NCI-H2171 (cell line): ENCODE measurements around the gene SLC26A2.
"Not testable (repeated sequence)": the region's sequence is repeated elsewhere in the genome, so short reads cannot be mapped to it uniquely, and the experiment has no call there.

ENCODE experiments used
- DNase-seq: peaks from one replicate; lab custom pipeline; 2025; lab: John Stamatoyannopoulos, UW

The SLC26A2 gene

DNA sequence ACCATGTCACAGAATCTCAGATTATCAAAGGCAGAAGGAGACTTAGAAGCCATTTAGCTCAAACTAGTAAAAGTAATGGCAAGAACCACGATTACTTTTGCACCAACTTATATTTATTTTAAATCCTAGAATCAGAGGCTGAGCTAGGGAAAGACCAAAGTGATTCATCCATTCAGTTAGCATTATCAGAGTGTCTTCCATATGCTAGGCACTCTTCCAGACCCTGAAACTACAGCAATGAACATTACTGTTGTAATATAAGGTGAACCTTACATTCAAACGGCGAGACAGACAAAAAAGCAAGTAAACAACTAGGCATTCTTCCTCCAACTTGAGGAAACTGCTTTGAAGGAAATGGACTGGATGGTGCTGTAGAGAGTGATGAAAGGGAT lies 23.9 kb upstream of the SLC26A2 start:
- no peak for DNase-seq

DNA sequence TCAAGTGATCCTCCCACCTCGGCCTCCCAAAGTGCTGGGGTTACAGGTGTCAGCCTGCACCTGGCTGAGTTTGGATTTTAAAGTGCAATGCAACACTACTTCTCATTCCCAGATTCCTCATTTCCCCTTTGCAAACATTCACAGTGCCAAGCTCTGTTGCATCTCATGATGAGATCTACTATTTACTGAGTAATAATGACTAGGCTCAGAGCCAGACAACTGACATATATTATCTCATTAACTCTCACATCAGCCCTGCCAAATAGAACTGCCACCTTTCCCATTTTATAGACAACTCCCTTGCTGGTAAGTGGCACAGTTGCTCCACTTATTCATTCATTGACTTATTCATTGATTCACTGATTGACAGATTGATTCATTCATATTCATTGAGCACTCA lies 22.9 kb upstream of the SLC26A2 start:
- DNase-seq = no peak

DNA sequence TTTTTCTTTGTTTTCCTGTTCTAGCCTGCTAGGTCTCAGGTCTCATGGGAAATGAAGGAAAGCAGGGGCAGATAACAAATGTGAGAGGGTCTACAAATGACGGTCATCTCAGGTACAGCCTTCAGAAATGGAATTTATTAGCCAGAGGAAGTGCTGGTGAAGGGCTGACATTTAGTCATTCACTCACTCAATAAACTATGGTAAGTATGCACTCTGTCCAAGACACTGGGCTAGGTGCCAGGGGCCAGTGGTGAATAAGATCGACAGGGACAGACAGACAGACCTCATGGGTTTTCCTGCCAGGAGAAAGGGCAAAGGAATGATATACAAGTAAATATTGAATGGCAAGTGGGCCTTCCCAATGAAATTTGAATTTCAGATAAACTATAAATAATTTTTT lies 22.3 kb upstream of the SLC26A2 start:
- DNase-seq = no peak

DNA sequence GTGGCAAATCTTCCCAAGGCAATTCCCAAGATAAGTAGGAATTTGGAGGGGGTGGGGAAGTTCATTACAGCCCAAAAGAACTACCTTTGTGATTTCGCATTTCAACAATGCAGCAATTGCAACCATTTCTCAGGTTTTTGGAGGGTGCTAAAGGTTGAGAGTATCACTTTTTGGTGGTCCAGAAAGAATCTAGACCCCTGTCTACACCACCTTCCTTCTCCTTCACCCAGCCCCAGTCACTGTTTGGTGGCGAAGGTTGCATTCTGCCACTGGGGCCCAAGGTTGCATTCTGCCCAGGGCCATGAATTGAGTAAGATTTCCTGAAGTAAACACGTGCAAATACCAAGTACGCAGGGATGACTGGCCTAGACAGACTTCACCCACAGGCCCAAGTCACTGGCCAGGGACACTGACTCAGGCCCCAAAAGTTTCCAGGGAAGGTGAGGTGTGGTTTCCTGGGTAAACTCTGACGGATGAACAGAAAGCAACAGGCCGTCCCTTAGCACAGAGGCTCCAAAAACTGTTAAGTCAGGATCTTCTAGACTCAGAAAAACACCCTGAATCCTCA lies 21.7 kb upstream of the SLC26A2 start:
- no peak for DNase-seq

DNA sequence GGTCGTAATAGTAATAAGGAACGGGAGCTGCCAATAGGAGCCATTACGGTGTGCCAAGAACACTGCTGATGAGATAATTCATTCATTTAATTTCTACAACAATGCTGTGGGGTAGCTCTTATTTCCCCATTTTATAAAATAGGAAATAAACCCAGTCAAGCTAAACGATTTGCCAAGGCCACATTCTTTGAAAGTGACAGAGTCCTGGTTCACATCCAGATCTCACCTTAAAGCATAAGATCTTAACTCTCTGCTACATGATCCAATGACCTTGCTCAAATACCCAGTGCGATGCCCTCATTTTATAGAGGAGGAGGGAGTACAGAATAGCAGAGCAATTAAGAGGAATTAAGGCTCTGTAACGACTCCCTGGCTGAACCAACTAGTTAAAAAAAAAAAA lies 21.0 kb upstream of the SLC26A2 start:
- DNase-seq = no peak

DNA sequence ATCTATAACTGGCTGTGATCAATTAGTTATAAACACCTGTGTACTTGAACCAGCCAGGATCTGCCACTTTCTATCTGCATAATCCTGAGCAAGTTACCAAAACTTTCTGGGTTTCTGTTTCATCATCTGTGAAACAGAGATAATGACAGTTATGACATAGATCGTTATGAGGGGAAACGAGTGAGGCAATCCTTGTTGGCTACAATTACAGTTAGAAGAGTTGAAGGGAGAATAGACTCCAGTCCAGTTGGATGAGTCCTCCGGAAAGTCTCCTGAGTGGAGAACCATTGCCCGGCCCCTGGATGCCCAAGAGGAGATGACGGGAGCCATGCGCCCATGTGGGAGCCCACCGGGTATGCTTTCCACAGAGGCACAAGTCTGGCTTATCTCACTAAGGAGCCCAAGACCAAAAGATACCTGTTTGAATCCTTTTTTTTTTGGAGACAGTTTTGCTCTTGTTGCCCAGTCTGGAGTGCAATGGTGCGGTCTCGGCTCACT lies 20.4 kb upstream of the SLC26A2 start:
- DNase-seq = no peak

DNA sequence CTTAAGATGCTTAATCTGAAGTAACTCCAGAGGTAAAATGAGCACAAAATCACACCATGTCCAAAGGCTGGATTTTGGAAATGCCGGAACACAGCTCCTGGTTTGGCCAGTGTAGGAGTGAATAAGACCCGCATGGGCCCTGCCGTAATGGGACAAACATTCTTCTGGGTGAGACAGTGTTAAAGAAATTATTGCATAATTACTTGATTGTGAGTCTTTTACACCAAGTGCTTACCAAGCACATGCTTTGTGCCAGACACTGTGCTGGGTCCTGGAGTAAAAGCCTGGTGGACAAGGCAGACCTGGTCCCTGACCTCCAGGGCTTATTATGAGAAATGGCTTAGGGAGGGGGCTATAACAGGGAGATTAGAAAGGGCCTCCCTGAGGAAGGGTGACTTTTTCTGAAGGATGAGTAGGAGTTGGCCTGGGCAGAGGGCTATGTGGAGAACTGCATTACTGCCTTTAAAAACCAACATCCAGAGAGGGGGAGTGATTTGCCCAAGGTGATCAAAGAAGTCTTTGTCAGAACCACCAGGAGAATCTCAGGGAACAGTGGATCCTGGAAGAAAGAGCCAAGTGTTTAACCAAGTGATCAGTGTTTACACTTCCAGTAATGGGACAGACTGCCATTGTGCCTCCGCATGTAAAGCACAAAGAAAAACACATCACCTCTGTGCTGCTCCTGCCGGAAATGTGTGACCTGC lies 19.5 kb upstream of the SLC26A2 start:
- no peak for DNase-seq

- no peak for DNase-seq
Observed at GRCh38 chr5:149941795-149942194, 18.8 kb upstream of the SLC26A2 start.

DNA sequence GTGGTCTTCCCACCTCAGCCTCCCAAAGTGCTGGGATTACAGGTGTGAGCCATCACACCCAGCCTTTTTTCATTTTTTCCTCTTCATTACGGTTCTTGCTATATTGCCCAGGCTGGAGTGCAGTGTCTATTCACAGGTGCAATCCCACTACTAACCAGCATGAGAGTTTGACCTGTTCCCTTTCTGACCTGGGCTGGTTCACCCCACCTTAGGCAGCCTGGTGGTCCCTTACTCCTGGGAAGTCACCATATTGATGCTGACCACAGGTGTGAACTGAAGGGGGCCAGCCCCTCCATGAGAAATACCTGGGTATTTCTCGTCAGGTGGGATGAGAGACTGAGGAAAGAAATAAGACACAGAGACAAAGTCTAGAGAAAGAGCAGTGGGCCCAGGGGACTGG lies 18.4 kb upstream of the SLC26A2 start:
- DNase-seq = no peak

- DNase-seq = not testable (repeated sequence)
Observed at GRCh38 chr5:149942741-149943169, 17.8 kb upstream of the SLC26A2 start.

DNA sequence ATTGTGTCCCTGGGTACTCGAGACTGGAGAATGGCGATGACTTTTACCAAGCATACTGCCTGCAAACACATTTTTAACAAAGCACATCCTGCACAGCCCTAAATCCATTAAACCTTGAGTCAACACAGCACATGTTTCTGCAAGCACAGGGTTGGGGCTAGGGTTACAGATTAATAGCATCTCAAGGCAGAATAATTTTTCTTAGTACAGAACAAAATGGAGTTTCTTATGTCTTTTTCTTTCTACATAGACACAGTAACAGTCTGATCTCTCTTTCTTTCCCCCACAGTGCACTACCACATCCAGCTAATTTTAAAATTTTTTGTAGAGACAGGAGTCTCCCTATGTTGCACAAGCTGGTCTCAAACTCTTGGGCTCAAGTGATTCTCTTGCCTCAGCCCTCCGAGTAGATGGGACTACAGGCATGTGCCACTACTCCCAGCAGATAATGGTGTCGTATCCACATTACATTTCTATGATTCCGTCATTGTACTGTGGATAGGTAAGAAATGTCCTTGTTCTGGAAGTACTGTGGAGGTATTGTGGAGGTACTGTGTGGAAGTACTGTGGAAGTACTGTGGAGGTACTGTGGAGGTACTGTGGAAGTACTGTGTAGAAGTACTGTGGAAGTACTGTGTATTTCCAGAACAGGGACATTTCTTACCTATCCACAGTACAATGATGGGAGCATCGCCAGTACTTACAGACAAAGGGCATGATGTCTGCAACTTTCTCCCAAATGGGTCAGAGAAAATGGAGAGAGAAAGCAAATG lies 17.2 kb upstream of the SLC26A2 start:
- DNase-seq = not testable (repeated sequence)

DNA sequence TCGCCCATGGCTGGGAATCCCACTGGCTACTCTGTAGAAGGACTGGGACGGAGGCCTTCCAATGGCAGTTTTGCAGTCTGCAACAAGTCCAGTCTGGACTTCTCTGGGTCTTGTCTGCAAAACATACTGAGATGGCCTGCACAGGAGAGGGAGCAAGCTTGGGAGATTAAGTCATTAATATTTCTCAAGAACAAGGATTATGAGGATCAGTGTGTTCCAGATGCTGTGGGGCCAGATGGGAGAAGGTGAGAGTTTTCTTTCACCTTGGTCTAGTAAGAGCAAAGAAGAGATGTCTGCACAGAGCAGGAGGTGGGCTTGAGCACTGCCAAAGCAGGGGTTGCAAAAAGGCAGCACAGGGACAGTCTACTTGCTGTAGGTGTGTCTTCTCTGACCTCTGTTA lies 15.9 kb upstream of the SLC26A2 start, which contains the start of gene PDE6A:
TSS of gene PDE6A (minus strand) at position 128 of the 400 bp plus-strand sequence. CDS start at position 8, 120 bp downstream.
- DNase-seq = no peak

GRCh38 chr5:149946118-149946517 lies 14.4 kb upstream of the SLC26A2 start:
- DNase-seq = no peak

GRCh38 chr5:149948993-149949392 lies 11.6 kb upstream of the SLC26A2 start:
- DNase-seq = no peak

GRCh38 chr5:149951138-149951749 lies 9.3 kb upstream of the SLC26A2 start:
- no peak for DNase-seq

DNA sequence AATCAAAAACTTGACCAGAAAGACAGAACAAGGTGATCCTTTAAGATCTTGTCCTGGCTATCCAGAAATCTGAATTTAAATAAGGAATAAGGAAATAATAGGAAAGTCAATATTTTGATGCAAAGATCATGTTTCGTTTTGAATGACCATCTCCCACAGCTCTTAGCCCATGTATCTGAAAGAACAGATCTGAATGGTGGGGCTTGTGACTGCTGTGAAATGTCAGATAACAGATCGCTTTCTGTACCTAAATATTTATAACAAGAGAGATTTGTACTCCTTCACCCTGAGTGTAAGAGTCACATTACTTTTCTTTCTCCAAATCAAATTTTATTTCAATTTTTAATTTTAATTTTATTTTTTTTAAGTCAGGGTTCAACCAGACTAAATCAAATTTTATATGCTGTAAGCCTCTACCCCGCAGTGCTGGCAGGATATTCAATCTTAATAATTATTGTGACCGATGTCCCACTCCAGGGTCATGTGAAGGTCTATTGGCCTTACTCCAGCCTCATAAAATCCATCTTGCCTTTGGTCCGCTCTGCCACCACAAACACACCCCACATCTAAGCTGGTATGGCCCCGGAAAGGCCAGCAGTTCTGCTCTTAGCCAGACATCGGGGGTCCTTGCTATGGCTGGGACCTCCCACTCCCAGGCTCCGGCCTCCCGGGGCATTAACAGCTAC lies 7.0 kb upstream of the SLC26A2 start:
- no peak for DNase-seq

- DNase-seq = no peak
Observed at GRCh38 chr5:149954798-149955197, 5.8 kb upstream of the SLC26A2 start.

- no peak for DNase-seq
Observed at GRCh38 chr5:149956685-149957084, 3.9 kb upstream of the SLC26A2 start.

DNA sequence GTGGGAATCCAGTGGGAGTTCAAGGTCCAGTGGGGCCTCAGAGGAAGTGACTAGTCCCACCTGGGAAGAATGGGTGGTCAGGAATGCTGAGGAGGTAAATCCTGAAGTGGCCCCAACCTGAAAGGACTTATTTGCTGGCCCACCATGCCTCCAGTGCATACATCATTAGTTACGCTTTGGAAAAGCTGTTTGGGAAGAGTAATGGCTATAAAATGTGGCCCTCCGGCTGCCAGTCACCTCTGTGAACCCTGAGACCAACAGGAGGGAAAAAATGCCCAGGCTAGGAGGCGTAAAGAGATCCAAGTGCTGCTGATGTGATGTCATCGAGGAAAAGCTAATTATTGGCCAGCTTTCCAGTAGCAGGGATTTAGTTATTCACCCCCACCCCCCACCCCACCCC lies 2.7 kb upstream of the SLC26A2 start:
- no peak for DNase-seq

GRCh38 chr5:149959406-149960236 lies 937 bp upstream of the SLC26A2 start:
- no peak for DNase-seq

DNA sequence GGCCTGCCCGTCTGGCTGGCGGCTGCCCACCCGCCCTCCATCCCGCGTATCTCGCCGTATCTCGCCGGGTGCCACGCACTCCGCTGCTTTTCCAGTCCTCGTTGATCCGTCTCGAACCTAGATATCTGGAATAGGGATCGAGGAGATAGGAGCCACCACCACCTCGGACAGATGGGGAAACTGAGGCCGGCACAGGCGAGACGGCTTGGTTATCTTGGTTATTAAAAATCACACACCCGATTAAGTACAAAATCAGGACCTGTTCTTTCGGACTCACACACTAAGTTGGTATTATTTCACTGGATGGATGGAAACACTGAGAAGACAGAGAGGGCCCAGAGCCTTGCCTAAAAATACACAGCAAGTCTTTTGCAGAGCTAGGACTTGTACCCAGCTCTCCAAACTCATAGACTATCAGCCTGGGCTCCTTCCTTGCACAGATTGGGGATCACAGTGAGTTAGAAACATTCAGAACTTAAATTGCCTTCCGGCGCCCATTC lies 678 bp downstream of the SLC26A2 start:
- DNase-seq = no peak
